ENCODE measurements around the gene KIAA0930.
"Not testable (repeated sequence)": the region's sequence is repeated elsewhere in the genome, so short reads cannot be mapped to it uniquely, and the experiment has no call there.

Gene KIAA0930

GRCh38 chr22:45262931-45263462 is 22.3 kb upstream of the KIAA0930 start:
- no peak for DNase-seq

GRCh38 chr22:45262195-45262930 is 21.7 kb upstream of the KIAA0930 start:
- DNase-seq = no peak

- no peak for DNase-seq
Observed at GRCh38 chr22:45261407-45262088, 20.9 kb upstream of the KIAA0930 start.

GRCh38 chr22:45260395-45260759 is 19.7 kb upstream of the KIAA0930 start:
- DNase-seq = not testable (repeated sequence)

- DNase-seq = no peak
Observed at GRCh38 chr22:45259754-45260394, 19.2 kb upstream of the KIAA0930 start.

GRCh38 chr22:45257941-45258340 is 17.2 kb upstream of the KIAA0930 start:
- DNase-seq = not testable (repeated sequence)

- DNase-seq = peak; percentile 31
Observed at GRCh38 chr22:45254789-45255278, 14.1 kb upstream of the KIAA0930 start.

- DNase-seq = no peak
Observed at GRCh38 chr22:45254388-45254787, 13.7 kb upstream of the KIAA0930 start.

- no peak for DNase-seq
Observed at GRCh38 chr22:45253039-45253641, 12.4 kb upstream of the KIAA0930 start.

- DNase-seq = no peak
Observed at GRCh38 chr22:45251825-45252224, 11.1 kb upstream of the KIAA0930 start.

- DNase-seq = no peak
Observed at GRCh38 chr22:45248832-45249561, 8.3 kb upstream of the KIAA0930 start.

GRCh38 chr22:45246060-45246985 is 5.6 kb upstream of the KIAA0930 start:
- DNase-seq = no peak

- DNase-seq = no peak
Observed at GRCh38 chr22:45244916-45245315, 4.2 kb upstream of the KIAA0930 start.

- DNase-seq = no peak
Observed at GRCh38 chr22:45242778-45243191, 2.1 kb upstream of the KIAA0930 start.

- peak; percentile 53 for DNase-seq
Observed at GRCh38 chr22:45240104-45240809, 437 bp downstream of the KIAA0930 start.

- DNase-seq = no peak
Observed at GRCh38 chr22:45239681-45240051, 1.0 kb downstream of the KIAA0930 start.

GRCh38 chr22:45238957-45239680 is 1.6 kb downstream of the KIAA0930 start:
- no peak for DNase-seq

- no peak for DNase-seq
Observed at GRCh38 chr22:45238076-45238956, 2.4 kb downstream of the KIAA0930 start.

Data from stimulated activated CD4-positive, alpha-beta T cell treated with anti-CD3 and anti-CD28 coated beads, Interleukin-15, amount 100 ng/mL, for 24 hours (primary cell).